GM21786 (cell line): ENCODE data around the gene FNDC10.
"Not testable (repeated sequence)": the region's sequence is repeated elsewhere in the genome, so short reads cannot be mapped to it uniquely, and the experiment has no call there.

ENCODE experiments used
- ATAC-seq: cut with Tn5 transposase; IDR thresholded peaks from one replicate; pipeline ENCODE4 v1.9.1; 2021; ENCODE audit not compliant: unreplicated experiment

FNDC10 gene

GRCh38 chr1:1567891-1568291 lies 32.0 kb downstream of the FNDC10 start:
- no peak for ATAC-seq

GRCh38 chr1:1567152-1567875 lies 32.6 kb downstream of the FNDC10 start:
- ATAC-seq: no peak

- ATAC-seq: no peak
These were observed 34.6 kb downstream of the FNDC10 start for GRCh38 chr1:1565340-1565739.

GRCh38 chr1:1564268-1564667 lies 35.7 kb downstream of the FNDC10 start:
- no peak for ATAC-seq

GRCh38 chr1:1563688-1564087 lies 36.2 kb downstream of the FNDC10 start:
- ATAC-seq: no peak

GRCh38 chr1:1562556-1563195 lies 37.3 kb downstream of the FNDC10 start:
- no peak for ATAC-seq

- ATAC-seq: no peak
These were observed 38.0 kb downstream of the FNDC10 start for GRCh38 chr1:1561801-1562470.

GRCh38 chr1:1560178-1560577 lies 39.8 kb downstream of the FNDC10 start:
- ATAC-seq: no peak

GRCh38 chr1:1559066-1559465 lies 40.9 kb downstream of the FNDC10 start:
- ATAC-seq: no peak

- ATAC-seq: no peak
These were observed 41.3 kb downstream of the FNDC10 start for GRCh38 chr1:1558591-1558990.

- ATAC-seq: not testable (repeated sequence)
These were observed 42.2 kb downstream of the FNDC10 start for GRCh38 chr1:1557688-1558087.

- not testable (repeated sequence) for ATAC-seq
These were observed 43.0 kb downstream of the FNDC10 start for GRCh38 chr1:1556961-1557360.

- no peak for ATAC-seq
These were observed 43.4 kb downstream of the FNDC10 start for GRCh38 chr1:1556505-1556904.

GRCh38 chr1:1554926-1555915 lies 44.7 kb downstream of the FNDC10 start:
- ATAC-seq: no peak

- ATAC-seq: no peak
These were observed 45.4 kb downstream of the FNDC10 start for GRCh38 chr1:1554550-1554925.

GRCh38 chr1:1553821-1554494 lies 46.0 kb downstream of the FNDC10 start:
- no peak for ATAC-seq

GRCh38 chr1:1552263-1552639 lies 47.7 kb downstream of the FNDC10 start:
- no peak for ATAC-seq

- ATAC-seq: no peak
These were observed 48.2 kb downstream of the FNDC10 start for GRCh38 chr1:1551524-1552262.

- no peak for ATAC-seq
These were observed 49.1 kb downstream of the FNDC10 start for GRCh38 chr1:1550591-1551432.
